COR-L47 (cell line): ENCODE data around the gene JAZF1.

Experiments
- DNase-seq: peaks from one replicate; lab custom pipeline; 2025; lab: John Stamatoyannopoulos, UW

The JAZF1 gene

GRCh38 chr7:28008911-28009310, 171.7 kb downstream of the JAZF1 start:
- DNase-seq = no peak

GRCh38 chr7:28008171-28008570, 172.4 kb downstream of the JAZF1 start:
- DNase-seq = no peak

- DNase-seq = no peak
Observed at GRCh38 chr7:28006491-28006890, 174.1 kb downstream of the JAZF1 start.

GRCh38 chr7:28005847-28006231, 174.8 kb downstream of the JAZF1 start:
- no peak for DNase-seq

- no peak for DNase-seq
Observed at GRCh38 chr7:28005075-28005846, 175.3 kb downstream of the JAZF1 start.

- no peak for DNase-seq
Observed at GRCh38 chr7:28003408-28003807, 177.2 kb downstream of the JAZF1 start.

- DNase-seq = no peak
Observed at GRCh38 chr7:28002638-28003037, 178.0 kb downstream of the JAZF1 start.

GRCh38 chr7:28001896-28002295, 178.7 kb downstream of the JAZF1 start:
- no peak for DNase-seq

- DNase-seq = peak; percentile 14
Observed at GRCh38 chr7:27999829-28000228, 180.8 kb downstream of the JAZF1 start.

- no peak for DNase-seq
Observed at GRCh38 chr7:27998382-27998781, 182.2 kb downstream of the JAZF1 start.

- peak; percentile 72 for DNase-seq
Observed at GRCh38 chr7:27997188-27997707, 183.3 kb downstream of the JAZF1 start.

- DNase-seq = no peak
Observed at GRCh38 chr7:27996141-27996540, 184.5 kb downstream of the JAZF1 start.

- DNase-seq = no peak
Observed at GRCh38 chr7:27995228-27995627, 185.4 kb downstream of the JAZF1 start.

GRCh38 chr7:27994639-27995038, 186.0 kb downstream of the JAZF1 start:
- peak; percentile 28 for DNase-seq

GRCh38 chr7:27992755-27993493, 187.7 kb downstream of the JAZF1 start:
- DNase-seq = no peak

GRCh38 chr7:27992097-27992496, 188.5 kb downstream of the JAZF1 start:
- no peak for DNase-seq

- no peak for DNase-seq
Observed at GRCh38 chr7:27991006-27991528, 189.5 kb downstream of the JAZF1 start.

- DNase-seq = no peak
Observed at GRCh38 chr7:27976531-27976930, 204.1 kb downstream of the JAZF1 start.

GRCh38 chr7:27973625-27974024, 207.0 kb downstream of the JAZF1 start:
- DNase-seq = no peak

- DNase-seq = no peak
Observed at GRCh38 chr7:27972276-27972675, 208.3 kb downstream of the JAZF1 start.

- no peak for DNase-seq
Observed at GRCh38 chr7:27971171-27971812, 209.3 kb downstream of the JAZF1 start.

GRCh38 chr7:27970350-27970749, 210.2 kb downstream of the JAZF1 start:
- no peak for DNase-seq

GRCh38 chr7:27969346-27969745, 211.2 kb downstream of the JAZF1 start:
- no peak for DNase-seq
